GM19099 (cell line): ENCODE results near the gene SCARF1.

Experiments used
- POLR2A ChIP-seq: IDR thresholded peaks from 3 replicates; pipeline ENCODE4 v1.6.1; 2011; ENCODE audit warnings: low read depth; ENCODE audit not compliant: insufficient read length; ENCODE audit errors: extremely low read depth

Gene SCARF1

DNA sequence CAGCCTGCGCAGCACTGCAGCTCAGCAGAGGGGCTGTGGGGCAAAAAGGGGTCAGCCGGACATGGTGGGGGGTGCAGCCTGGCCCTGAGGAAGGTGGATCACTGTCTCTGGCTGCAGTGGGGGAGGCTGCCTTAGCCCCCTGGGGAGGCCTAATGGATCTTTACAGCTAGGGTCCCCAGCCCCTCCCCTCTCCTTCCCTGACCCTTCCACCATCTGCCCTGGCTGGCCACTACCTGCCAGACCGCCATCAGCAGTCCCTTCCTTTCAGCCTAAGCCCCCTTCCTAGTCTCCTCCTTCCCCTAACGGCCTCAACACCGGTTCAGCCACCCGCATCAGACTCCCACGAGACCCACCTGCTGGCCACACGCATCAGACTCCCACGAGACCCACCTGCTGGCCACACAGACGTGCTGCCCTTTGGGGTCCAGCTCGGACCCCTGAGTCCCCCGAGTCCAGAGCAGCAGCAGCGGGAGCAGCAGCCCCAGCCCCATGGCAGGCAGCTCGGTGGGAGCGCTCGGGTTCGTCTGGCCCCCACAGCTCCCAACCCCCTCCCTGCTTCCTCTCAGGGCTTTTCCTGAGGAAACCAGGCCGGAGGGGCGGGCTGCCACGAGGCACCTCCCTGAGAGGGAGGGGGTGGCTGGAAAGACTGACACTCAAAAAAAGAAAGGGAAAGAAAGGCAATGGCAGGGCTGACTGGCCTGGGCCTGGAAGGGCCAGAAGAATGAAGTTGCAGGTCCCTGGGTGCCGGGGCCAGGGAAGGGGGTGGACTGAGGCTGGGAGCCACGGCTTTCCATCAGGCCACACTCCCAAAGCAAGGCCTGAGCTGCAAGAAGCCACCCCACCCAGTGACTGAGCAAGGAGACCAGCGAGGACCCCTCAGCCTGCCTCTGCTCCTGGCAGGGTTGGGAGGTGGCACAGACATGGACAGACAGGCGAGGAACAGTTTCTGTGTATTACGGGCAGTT, at the start of gene SCARF1:
Gene SCARF1 (minus strand): TSS at position 526 of the 965 bp plus-strand sequence. CDS start 35 bp downstream, at position 491.
- peak; percentile 32 for TF ChIP-seq POLR2A

DNA sequence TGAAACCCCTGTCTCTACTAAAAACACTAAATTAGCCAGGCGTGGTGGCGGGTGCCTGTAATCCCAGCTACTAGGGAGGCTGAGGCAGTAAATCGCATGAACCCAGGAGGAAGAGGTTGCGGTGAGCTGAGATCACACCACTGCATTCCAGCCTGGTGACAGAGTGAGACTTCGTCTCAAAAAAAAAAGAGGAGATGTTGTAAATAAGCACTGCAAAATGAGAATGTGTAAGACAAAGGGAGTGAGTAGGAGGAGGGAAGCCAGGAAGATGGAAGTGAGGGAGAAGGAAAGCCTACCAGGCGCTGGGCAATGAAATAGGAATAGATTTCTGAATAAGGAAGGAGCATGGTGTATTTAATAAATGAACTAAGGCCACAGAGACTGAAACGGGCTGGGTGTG, 47.8 kb upstream of the SCARF1 start:
- no peak for TF ChIP-seq POLR2A

- no peak for TF ChIP-seq POLR2A
These were observed 45.2 kb upstream of the SCARF1 start for GRCh38 chr17:1690544-1691221.

- no peak for TF ChIP-seq POLR2A
These were observed 40.6 kb upstream of the SCARF1 start for GRCh38 chr17:1686086-1686485.

- peak; percentile 90 for TF ChIP-seq POLR2A
These were observed 39.1 kb upstream of the SCARF1 start, which contains the start of gene PRPF8 for GRCh38 chr17:1684378-1685189. TSS of gene PRPF8 (minus strand) at chr17:1684867. CDS start at chr17:1684571, 296 bp downstream.

DNA sequence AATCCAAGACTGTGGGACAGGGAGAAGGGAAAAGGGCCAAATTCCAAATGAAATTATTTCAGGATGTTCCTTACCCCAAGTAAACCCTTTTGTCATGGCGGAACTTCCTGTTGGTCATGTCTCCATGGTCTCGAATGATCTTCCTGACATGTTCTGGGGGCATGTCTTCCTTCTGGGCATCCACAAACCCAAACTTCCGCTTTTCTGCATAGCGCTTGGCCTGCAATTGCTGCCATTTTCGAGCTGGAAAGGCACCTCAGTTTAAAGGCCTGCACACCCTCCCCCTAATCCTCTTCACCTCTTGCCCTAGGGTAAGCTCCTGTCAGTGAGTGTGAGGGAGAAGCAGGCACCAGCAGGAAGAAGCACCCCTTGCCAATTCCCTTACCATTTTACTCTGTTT, 37.9 kb upstream of the SCARF1 start:
- TF ChIP-seq POLR2A: no peak

GRCh38 chr17:1676401-1676800, 30.9 kb upstream of the SCARF1 start:
- TF ChIP-seq POLR2A: no peak

- no peak for TF ChIP-seq POLR2A
These were observed 27.7 kb upstream of the SCARF1 start for GRCh38 chr17:1673041-1673785.

DNA sequence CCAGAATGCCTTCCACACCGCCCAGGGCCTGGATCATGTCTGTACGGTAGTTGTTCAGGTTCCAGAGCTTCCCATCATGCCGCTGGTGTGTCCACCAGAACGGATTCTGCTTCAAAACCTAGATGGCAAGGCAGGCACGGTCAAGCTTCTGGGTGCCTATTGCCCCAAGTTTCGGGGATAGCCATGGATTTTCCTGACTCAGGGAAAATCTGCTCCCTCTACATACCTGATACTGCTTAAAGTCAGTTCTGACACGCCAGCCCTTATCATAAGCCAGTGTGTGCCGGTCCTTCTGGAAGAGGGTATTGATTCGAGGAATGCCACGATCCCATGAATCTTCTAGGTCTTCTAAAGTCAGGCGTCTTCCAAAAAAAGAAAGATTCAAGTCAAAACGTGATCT, 15.5 kb upstream of the SCARF1 start:
- TF ChIP-seq POLR2A: no peak

GRCh38 chr17:1658100-1658499, 12.6 kb upstream of the SCARF1 start:
- TF ChIP-seq POLR2A: no peak

DNA sequence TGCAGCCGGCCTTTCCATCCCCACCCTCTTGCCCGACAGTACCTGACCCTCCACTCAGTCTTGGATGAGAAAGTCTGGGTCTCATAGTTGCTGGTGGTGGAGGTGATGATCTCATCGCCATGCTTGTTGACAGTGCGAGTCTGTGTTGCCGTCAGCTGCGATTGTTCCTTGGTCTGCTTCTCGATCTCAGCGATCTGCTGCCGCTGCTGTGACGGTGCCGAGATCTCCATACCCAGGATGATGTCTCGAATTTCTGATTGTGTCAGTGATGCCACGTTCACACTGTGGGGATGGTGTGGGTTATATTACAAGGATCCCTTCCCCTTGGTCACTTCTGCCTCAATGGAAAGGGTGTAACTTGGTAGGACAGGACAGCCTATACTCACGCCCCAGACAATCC, 8.2 kb upstream of the SCARF1 start:
- TF ChIP-seq POLR2A: no peak

- no peak for TF ChIP-seq POLR2A
These were observed 6.0 kb upstream of the SCARF1 start for GRCh38 chr17:1651559-1651844.

GRCh38 chr17:1650731-1651558, 5.4 kb upstream of the SCARF1 start:
- no peak for TF ChIP-seq POLR2A

DNA sequence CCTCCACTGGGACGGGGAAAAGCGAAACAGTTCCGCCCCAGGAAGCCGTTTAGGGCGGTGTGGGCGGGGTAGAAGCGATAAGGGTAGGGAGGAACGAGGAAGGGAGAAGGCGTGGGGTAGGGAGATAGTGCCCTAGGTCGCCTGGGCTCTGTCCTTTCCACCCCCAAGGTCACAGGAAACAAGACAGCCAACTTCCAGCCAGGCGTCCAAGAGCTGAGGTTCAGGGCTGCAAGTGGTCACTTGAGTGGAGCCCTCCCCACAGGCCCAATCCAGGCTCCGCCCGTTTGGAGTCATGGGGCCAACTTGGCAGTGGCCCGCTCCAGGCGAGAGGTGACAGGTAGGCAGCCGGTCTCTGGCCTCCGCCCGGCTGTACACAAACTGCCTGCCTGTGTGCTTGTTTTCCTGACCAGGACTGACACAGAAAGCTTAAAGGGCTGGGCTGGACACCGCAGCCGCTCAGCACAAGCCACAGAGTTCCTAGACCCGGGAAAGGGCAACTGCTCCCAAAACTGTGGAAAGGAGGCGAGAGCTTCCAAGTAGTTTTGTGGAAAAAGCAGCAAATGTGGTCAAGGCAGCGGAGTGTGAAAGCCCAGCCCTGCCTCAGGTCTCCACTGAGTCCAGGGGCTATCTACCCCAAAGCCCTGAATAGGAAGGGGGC, 4.4 kb upstream of the SCARF1 start, which contains the start of gene RILP:
Gene RILP (minus strand): TSS at position 23 of the 658 bp plus-strand sequence. CDS start 62 bp downstream, outside the sequence.
- no peak for TF ChIP-seq POLR2A
